Measurements from ENCODE around the gene HES2. TPM values are rescaled to one million over a fixed set of nuclear protein-coding genes. Genes with fewer than 3 reads are reported as not detected.
A peak's percentile ranks its signal among the peaks of the same experiment; 100 is the strongest.
"Not testable (repeated sequence)": the region's sequence is repeated elsewhere in the genome, so short reads cannot be mapped to it uniquely, and the experiment has no call there.

Gene HES2
- total and polyA plus RNA-seq, 10 donors, result 0.02 to 1.3 (median 0.24) TPM; not detected in 6

DNA sequence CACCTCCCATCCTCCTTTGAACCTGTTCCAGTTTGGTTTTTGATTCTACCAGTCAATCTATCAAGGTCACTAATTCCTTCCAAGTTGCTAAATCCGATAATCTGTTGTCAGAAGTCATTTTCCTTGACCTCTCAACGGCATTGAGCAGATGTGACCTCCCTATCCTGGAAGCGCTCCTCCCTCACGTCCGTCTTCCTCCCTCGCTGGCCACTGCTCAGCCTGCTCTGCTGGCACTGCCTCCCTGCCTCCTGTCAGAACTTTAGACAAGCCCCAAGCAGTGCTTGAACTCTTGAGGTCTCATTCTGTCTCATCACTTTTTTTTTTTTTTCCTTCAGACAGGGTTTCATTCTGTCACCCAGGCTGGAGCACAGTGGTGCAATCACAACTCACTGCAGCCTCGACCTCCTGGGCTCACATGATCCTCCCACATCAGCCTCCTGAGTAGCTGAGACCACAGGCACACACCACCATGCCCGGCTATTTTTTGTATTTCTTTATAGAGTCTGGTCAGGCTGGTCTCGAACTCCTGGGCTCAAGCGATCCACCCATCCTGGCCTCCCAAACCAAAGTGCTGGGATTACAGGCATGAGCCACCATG is 21.8 kb downstream of the HES2 start:
- no peaks in the 10 kb centered on the region for H3K9me3 ChIP-seq
- 57 to 78% (median 74%) methylated on average over 10 of the region's 10 CpGs for WGBS, 5 donors
- peak; percentile 75 for DNase-seq
- no peaks in the 10 kb centered on the region for H3K27me3 ChIP-seq (replicated peaks in 1 of 7)
- peaks cover 0 to 51% (median 23%) of the 10 kb centered on the region in 6 donors for H3K4me1 ChIP-seq
- intact Hi-C loops (cut with DNase I; ENCODE audit: low total_unique reads), result no loop called here
- H3K27ac ChIP-seq, result peak overlapping the region; percentile 5 to 66 (median 47)
- peak in 2 of 3 donors; percentile 52 to 64 for TF ChIP-seq POLR2AphosphoS5 (IDR thresholded peaks at IDR 0.05)
- no peak for TF ChIP-seq POLR2A (IDR thresholded peaks at IDR 0.05)
- no peak for TF ChIP-seq CTCF (IDR thresholded peaks at IDR 0.05 in 8 of 11, conservative IDR thresholded peaks at IDR 0.05 in 3 of 11)
- no peaks in the 10 kb centered on the region for H3K36me3 ChIP-seq
- no peak overlapping the region for H3K4me3 ChIP-seq

- Histone ChIP-seq H3K4me1 (peaks cover 5 to 61% (median 29%) of the 10 kb centered on the region in 6 donors), H3K4me3 (no peak overlapping the region), H3K27ac (peak overlapping the region in 7 of 8 donors; percentile 13 to 66 (median 48)), H3K9me3 (no peaks in the 10 kb centered on the region), H3K27me3 (replicated peaks in 1 of 7) (peaks cover 0 to 9% (median 0%) of the 10 kb centered on the region in 7 donors), H3K36me3 (no peaks in the 10 kb centered on the region)
- TF ChIP-seq CTCF (IDR thresholded peaks at IDR 0.05 in 8 of 11, conservative IDR thresholded peaks at IDR 0.05 in 3 of 11) (no peak), POLR2A (IDR thresholded peaks at IDR 0.05) (no peak), POLR2AphosphoS5 (IDR thresholded peaks at IDR 0.05) (no peak)
- intact Hi-C loops (cut with DNase I; ENCODE audit: low total_unique reads), result no loop called here
- no peak for DNase-seq
Measured at GRCh38 chr1:6396998-6397397, 22.7 kb downstream of the HES2 start.

DNA sequence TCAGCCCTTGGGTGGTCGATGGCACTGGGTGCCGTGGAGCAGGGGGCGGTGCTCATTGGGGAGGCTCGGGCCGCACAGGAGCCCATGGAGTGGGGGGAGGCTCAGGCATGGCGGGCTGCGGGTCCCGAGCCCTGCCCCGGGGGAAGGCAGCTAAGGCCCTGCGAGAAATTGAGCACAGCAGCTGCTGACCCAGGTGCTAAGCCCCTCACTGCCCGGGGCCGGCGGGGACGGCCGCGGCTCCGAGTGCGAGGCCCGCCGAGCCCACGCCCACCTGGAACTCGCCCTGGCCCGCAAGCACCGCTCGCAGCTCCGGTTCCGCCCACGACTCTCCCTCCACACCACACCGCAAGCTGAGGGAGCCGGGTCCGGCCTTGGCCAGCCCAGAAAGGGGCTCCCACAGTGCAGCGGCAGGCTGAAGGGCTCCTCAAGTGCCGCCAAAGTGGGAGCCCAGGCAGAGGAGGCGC is 23.9 kb downstream of the HES2 start:
- 94 to 98% (median 95%) methylated on average over 28 to 34 of the region's 34 CpGs for WGBS, 5 donors
- peak; percentile 76 for DNase-seq
- H3K27me3 ChIP-seq (replicated peaks in 1 of 7), result peaks cover 0 to 19% (median 0%) of the 10 kb centered on the region in 7 donors
- H3K4me3 ChIP-seq; H3K9me3 ChIP-seq; H3K36me3 ChIP-seq; H3K27ac ChIP-seq; intact Hi-C loops (cut with DNase I; ENCODE audit: low total_unique reads): not testable (repeated sequence)
- H3K4me1 ChIP-seq, result peaks cover 9 to 61% (median 38%) of the 10 kb centered on the region in 6 donors

- Histone ChIP-seq H3K27me3 (replicated peaks in 1 of 7) (peaks cover 0 to 19% (median 0%) of the 10 kb centered on the region in 7 donors), H3K27ac (peak overlapping the region in 2 of 8 donors; percentile 4 to 98), H3K4me1 (peaks cover 9 to 60% (median 38%) of the 10 kb centered on the region in 6 donors)
- intact Hi-C loops (cut with DNase I; ENCODE audit: low total_unique reads); H3K36me3 ChIP-seq; DNase-seq; H3K4me3 ChIP-seq; H3K9me3 ChIP-seq: not testable (repeated sequence)
- 75 to 87% (median 79%) methylated on average over 7 to 8 of the region's 8 CpGs for WGBS, 5 donors
Measured at GRCh38 chr1:6395130-6395529, 24.6 kb downstream of the HES2 start.

GRCh38 chr1:6393400-6394187 is 26.1 kb downstream of the HES2 start, which contains the start of gene ACOT7:
Gene ACOT7 (minus strand): TSS chr1:6393767. CDS start chr1:6393399, 368 bp downstream.
- H3K4me3 ChIP-seq, result peak within 1 kb of the TSS; percentile 41 to 80 (median 62)
- H3K27me3 ChIP-seq (replicated peaks in 1 of 7), result peaks cover 0 to 19% (median 0%) of the 10 kb centered on the region in 7 donors
- H3K4me1 ChIP-seq, result peaks cover 9 to 60% (median 38%) of the 10 kb centered on the region in 6 donors
- H3K27ac ChIP-seq, result peak within 1 kb of the TSS; percentile 93 to 99 (median 97)
- peak; percentile 95 for DNase-seq
- intact Hi-C loops (cut with DNase I; ENCODE audit: low total_unique reads), result no loop called here
- H3K36me3 ChIP-seq, result no peaks in the 10 kb centered on the region
- TF ChIP-seq CTCF (IDR thresholded peaks at IDR 0.05 in 8 of 11, conservative IDR thresholded peaks at IDR 0.05 in 3 of 11), result peak in 2 of 11 experiments; percentile 22 to 25
- TF ChIP-seq POLR2AphosphoS5 (IDR thresholded peaks at IDR 0.05), result peak; percentile 79 to 86 (median 83)
- peak in 2 of 3 donors; percentile 49 to 54 for TF ChIP-seq POLR2A (IDR thresholded peaks at IDR 0.05)
- H3K9me3 ChIP-seq, result no peaks in the 10 kb centered on the region
- 0 to 1% (median 1%) methylated on average over 34 to 87 of the region's 87 CpGs for WGBS, 5 donors

Data from spleen (tissue), 11 donors.